ENCODE data around the gene FBXO31. TPM values are rescaled to one million over a fixed set of nuclear protein-coding genes. Genes with fewer than 3 reads are reported as not detected.

FBXO31 gene
- total and polyA plus RNA-seq, 10 of the 15 experiments (the other 5 are each of a cell fraction or from before 2014, with no cell fraction given): 0.19 to 33.1 (median 10.3) TPM

GRCh38 chr16:87393680-87394055 is 10.1 kb upstream of the FBXO31 start:
- no peak for ATAC-seq

More at GRCh38 chr16:87393680-87394055, 10.1 kb upstream of the FBXO31 start:
- peaks cover 9% of the 10 kb centered on the region; the same call in 1 of the 2 replicates for H4K20me1 ChIP-seq (ENCODE audit: control insufficient read depth, insufficient read depth)
- no peak overlapping the region for H2AFZ ChIP-seq (ENCODE audit: control insufficient read depth, low read depth, low read length)
- intact Hi-C loops (cut with micrococcal nuclease; ENCODE audit: unreplicated experiment): loop anchor here (1.0 to 5.0 kb wide), 2 partner anchors 242 to 374 kb away; partner anchors contain the start of gene KLHDC4
- H3K4me3 ChIP-seq: peak overlapping the region; percentile 77
- DNase-seq (ENCODE audit: low read depth, low spot score): no peak
- in situ Hi-C loops (cut with MboI): loop anchor here (10.0 kb wide), 1 partner anchor 839 kb away; the partner anchor contains the start of gene MTHFSD
- H3K9ac ChIP-seq (ENCODE audit: control insufficient read depth, insufficient read depth, low read length): no peak overlapping the region
- SMC1A ChIA-PET (ENCODE audit: uncharacterized antibody, unreplicated experiment): interaction anchor here (0.7 to 2.6 kb wide), 6 partner anchors 8 to 829 kb away, joined by 3 to 10 read pairs (median 6); partner anchors contain the start of genes C16orf95 and FBXO31
- TF ChIP-seq CHD4 (IDR thresholded peaks at IDR 0.05) (no peak), WRNIP1 (IDR thresholded peaks at IDR 0.05; ENCODE audit: borderline replicate concordance, low read depth, low read length) (no peak), STAT1 (conservative IDR thresholded peaks at IDR 0.05) (no peak), PAX8 (IDR thresholded peaks at IDR 0.05) (no peak), ZNF622 (IDR thresholded peaks at IDR 0.05) (no peak), HSF1 (IDR thresholded peaks at IDR 0.05; ENCODE audit: low read depth, low read length) (no peak), FOXK2 (IDR thresholded peaks at IDR 0.05) (no peak), PAX5 (IDR thresholded peaks at IDR 0.05; ENCODE audit: borderline replicate concordance, low read depth, low read length) (no peak), RB1 (IDR thresholded peaks at IDR 0.05; ENCODE audit: borderline replicate concordance) (no peak), NRF1 (conservative IDR thresholded peaks at IDR 0.05; ENCODE audit: low read depth, low read length) (no peak), SREBF1 (IDR thresholded peaks at IDR 0.05; ENCODE audit: low read length) (no peak), E2F4 (IDR thresholded peaks at IDR 0.05; ENCODE audit: low read depth, low read length) (no peak), SREBF2 (IDR thresholded peaks at IDR 0.05; ENCODE audit: low read length) (no peak)
- peak overlapping the region; percentile 98 for H3K4me2 ChIP-seq (ENCODE audit: control insufficient read depth, insufficient read depth)
- POLR2A ChIA-PET: interaction anchor here (1.4 to 5.5 kb wide), 2 partner anchors 11 to 75 kb away, joined by 3 to 36 read pairs; partner anchors contain the start of gene FBXO31
- RAD21 ChIA-PET (ENCODE audit: unreplicated experiment): interaction anchor here (0.6 to 2.4 kb wide), 2 partner anchors 375 to 383 kb away, joined by 3 to 5 read pairs; no protein-coding TSS in a partner anchor
- peaks cover 3% of the 10 kb centered on the region for H3K79me2 ChIP-seq (ENCODE audit: control insufficient read depth, insufficient read depth, low read length)
- no peaks in the 10 kb centered on the region; a peak in 2 of 4 replicates for H3K36me3 ChIP-seq (ENCODE audit: control insufficient read depth in 2 of 2, insufficient read depth in 2 of 2, low read length in 1 of 2)
- no peak for FAIRE-seq
- 98% methylated on average over 6 of the region's 6 CpGs for WGBS (ENCODE audit: insufficient coverage, insufficient replicate concordance, low lambda C conversion rate, missing lambda C conversion rate)
- peaks cover 8% of the 10 kb centered on the region for H3K4me1 ChIP-seq (ENCODE audit: control insufficient read depth, insufficient read depth, low read length)
- CTCF ChIA-PET: interaction anchor here (0.7 to 3.2 kb wide), 13 partner anchors 11 to 478 kb away, joined by 3 to 40 read pairs (median 3); partner anchors contain the start of genes C16orf95 and FBXO31
- H3K27ac ChIP-seq (ENCODE audit: control insufficient read depth, insufficient read depth): no peak overlapping the region
- no peaks in the 10 kb centered on the region for H3K9me3 ChIP-seq (replicated peaks; ENCODE audit: control insufficient read depth, insufficient read depth, low read length)
- no TSS peak for BruUV-seq (replicated peaks)
- H3K27me3 ChIP-seq (replicated peaks in 1 of 2; ENCODE audit: control insufficient read depth in 2 of 2, insufficient read depth in 2 of 2, low read length in 1 of 2): no peaks in the 10 kb centered on the region
